Effector CD8-positive, alpha-beta T cell (primary cell): ENCODE data around the gene GRHL3.

Source experiments
- DNase-seq: peaks from one replicate; lab custom pipeline; 2025; lab: John Stamatoyannopoulos, UW

The GRHL3 gene

GRCh38 chr1:24293392-24294227 is 25.5 kb upstream of the GRHL3 start:
- no peak for DNase-seq

- DNase-seq, result no peak
These were observed 24.9 kb upstream of the GRHL3 start for GRCh38 chr1:24294228-24294672.

- DNase-seq, result no peak
These were observed 24.3 kb upstream of the GRHL3 start for GRCh38 chr1:24294716-24295371.

- DNase-seq, result no peak
These were observed 23.6 kb upstream of the GRHL3 start for GRCh38 chr1:24295535-24295934.

GRCh38 chr1:24297187-24297851 is 21.8 kb upstream of the GRHL3 start:
- no peak for DNase-seq

GRCh38 chr1:24297852-24298232 is 21.3 kb upstream of the GRHL3 start:
- DNase-seq, result no peak

GRCh38 chr1:24298606-24299005 is 20.6 kb upstream of the GRHL3 start:
- no peak for DNase-seq

- no peak for DNase-seq
These were observed 19.3 kb upstream of the GRHL3 start for GRCh38 chr1:24299901-24300300.

- no peak for DNase-seq
These were observed 18.0 kb upstream of the GRHL3 start for GRCh38 chr1:24300971-24301784.

GRCh38 chr1:24301785-24302175 is 17.4 kb upstream of the GRHL3 start:
- no peak for DNase-seq

GRCh38 chr1:24302209-24302611 is 16.9 kb upstream of the GRHL3 start:
- DNase-seq, result no peak

GRCh38 chr1:24303600-24303999 is 15.6 kb upstream of the GRHL3 start:
- DNase-seq, result no peak

- DNase-seq, result no peak
These were observed 14.4 kb upstream of the GRHL3 start for GRCh38 chr1:24304763-24305162.

GRCh38 chr1:24308365-24309015 is 10.7 kb upstream of the GRHL3 start:
- DNase-seq, result no peak

- no peak for DNase-seq
These were observed 9.2 kb upstream of the GRHL3 start for GRCh38 chr1:24309762-24310485.

- DNase-seq, result no peak
These were observed 7.9 kb upstream of the GRHL3 start for GRCh38 chr1:24311234-24311633.

GRCh38 chr1:24311741-24312140 is 7.4 kb upstream of the GRHL3 start:
- no peak for DNase-seq

- no peak for DNase-seq
These were observed 3.8 kb upstream of the GRHL3 start for GRCh38 chr1:24315391-24315790.

GRCh38 chr1:24316645-24317044 is 2.5 kb upstream of the GRHL3 start:
- DNase-seq, result no peak

- no peak for DNase-seq
These were observed 2.1 kb upstream of the GRHL3 start for GRCh38 chr1:24317081-24317480.
